Chondrocyte (in vitro differentiated cells): ENCODE measurements around the gene FAM227A. TPM values are rescaled to one million over a fixed set of nuclear protein-coding genes. Genes with fewer than 3 reads are reported as not detected.

Experiments
- DNase-seq: peaks from one replicate; pipeline ENCODE4 v3.0.0; 2021; ENCODE audit warnings: mixed read lengths, low spot score
- H3K27ac Mint-ChIP-seq: one replicate; pipeline ENCODE4 v1.8.0; 2021; ENCODE audit warnings: mild to moderate bottlenecking, moderate library complexity, mixed read lengths; ENCODE audit not compliant: unreplicated experiment
- H3K27me3 Mint-ChIP-seq: 2 replicates; pipeline ENCODE4 v1.8.0; 2021; ENCODE audit warnings: low read depth, mixed read lengths
- H3K36me3 Mint-ChIP-seq: 2 replicates; pipeline ENCODE4 v1.8.0; 2021; ENCODE audit warnings: low read depth, mixed read lengths
- H3K4me1 Mint-ChIP-seq: 2 replicates; pipeline ENCODE4 v1.8.0; 2021; ENCODE audit warnings: low read depth, mild to moderate bottlenecking, mixed read lengths
- H3K4me3 Mint-ChIP-seq: one replicate; pipeline ENCODE4 v1.8.0; 2021; ENCODE audit warnings: mild to moderate bottlenecking, moderate library complexity, mixed read lengths; ENCODE audit not compliant: unreplicated experiment
- H3K9me3 Mint-ChIP-seq: 2 replicates; pipeline ENCODE4 v1.8.0; 2021; ENCODE audit warnings: low read depth, mixed read lengths
- total RNA-seq: library from RNA; stranded (reverse); gene quantifications from 3 replicates; pipeline ENCODE4 v1.2.1, GENCODE V29; 2021
- TF ChIP-seq, protein P1 (sequence below): fragments of 200-600 bp; sonication (generic); IDR thresholded peaks from 2 replicates; pipeline ENCODE4 v1.5.0; 2021; ENCODE audit warnings: antibody characterized with exemption, mild to moderate bottlenecking, moderate library complexity

FAM227A gene
- total RNA-seq, 1 donor from 2014 or later: 1.8 TPM

DNA sequence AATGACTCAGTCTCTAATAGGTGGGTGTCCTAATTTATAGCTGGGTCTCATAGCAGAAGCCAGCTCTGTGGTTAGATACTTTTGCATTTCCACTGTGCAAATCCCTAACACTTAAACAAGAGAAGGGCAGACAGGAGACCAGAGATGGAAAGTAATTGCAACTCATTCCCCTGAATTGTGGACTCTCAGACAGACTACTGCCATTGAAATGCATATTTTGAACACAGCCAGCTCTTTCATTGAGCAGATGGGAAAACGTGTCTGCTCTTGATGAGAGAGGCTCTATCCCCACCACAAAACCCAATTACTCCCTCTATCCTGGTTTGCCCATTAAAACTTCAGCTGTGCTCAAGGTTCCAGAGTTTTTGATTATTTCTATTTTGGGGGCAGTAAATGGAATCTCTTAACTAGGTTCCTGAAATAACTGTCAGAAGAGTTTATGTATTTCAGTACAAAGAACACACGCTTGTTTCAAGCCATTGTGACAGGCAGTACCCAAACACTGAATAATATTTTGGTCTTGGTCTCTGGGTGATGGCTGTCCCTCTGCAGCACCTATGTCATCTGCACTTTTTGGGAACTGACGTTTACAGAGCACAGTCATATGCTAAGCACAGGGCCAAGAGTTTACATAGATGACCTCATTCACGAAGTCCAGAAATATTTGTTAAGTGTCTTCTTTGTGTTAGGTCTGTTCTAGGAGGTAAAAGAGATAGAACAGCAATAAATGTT, 41.7 kb downstream of the FAM227A start:
- TF ChIP-seq, protein P1, sequence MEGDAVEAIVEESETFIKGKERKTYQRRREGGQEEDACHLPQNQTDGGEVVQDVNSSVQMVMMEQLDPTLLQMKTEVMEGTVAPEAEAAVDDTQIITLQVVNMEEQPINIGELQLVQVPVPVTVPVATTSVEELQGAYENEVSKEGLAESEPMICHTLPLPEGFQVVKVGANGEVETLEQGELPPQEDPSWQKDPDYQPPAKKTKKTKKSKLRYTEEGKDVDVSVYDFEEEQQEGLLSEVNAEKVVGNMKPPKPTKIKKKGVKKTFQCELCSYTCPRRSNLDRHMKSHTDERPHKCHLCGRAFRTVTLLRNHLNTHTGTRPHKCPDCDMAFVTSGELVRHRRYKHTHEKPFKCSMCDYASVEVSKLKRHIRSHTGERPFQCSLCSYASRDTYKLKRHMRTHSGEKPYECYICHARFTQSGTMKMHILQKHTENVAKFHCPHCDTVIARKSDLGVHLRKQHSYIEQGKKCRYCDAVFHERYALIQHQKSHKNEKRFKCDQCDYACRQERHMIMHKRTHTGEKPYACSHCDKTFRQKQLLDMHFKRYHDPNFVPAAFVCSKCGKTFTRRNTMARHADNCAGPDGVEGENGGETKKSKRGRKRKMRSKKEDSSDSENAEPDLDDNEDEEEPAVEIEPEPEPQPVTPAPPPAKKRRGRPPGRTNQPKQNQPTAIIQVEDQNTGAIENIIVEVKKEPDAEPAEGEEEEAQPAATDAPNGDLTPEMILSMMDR: no peak
- H3K4me1 Mint-ChIP-seq: peaks cover 5% of the 10 kb centered on the region
- DNase-seq: no peak
- no peak overlapping the region for H3K27ac Mint-ChIP-seq
- no peak overlapping the region for H3K4me3 Mint-ChIP-seq
- H3K36me3 Mint-ChIP-seq: peaks cover 27% of the 10 kb centered on the region
- no peaks in the 10 kb centered on the region for H3K27me3 Mint-ChIP-seq
- peaks cover 12% of the 10 kb centered on the region for H3K9me3 Mint-ChIP-seq

DNA sequence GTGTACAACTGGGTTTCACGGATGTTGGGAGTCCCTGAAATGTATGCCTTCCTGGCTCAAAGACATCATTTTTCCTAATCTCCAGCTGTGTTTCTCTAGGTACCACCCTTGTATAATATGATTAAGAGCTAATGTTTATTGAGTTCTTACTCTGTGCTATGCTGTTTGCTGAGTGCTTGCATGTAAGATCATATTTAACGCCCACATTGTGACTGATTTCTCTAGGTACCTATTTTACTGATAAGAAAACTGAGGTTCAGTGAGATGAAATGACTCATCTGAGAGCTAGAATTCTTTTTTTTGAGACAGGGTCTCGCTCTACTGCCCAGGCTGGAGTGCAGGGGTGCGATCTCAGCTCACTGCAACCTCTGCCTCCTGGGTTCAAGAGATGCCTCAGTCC, 42.6 kb downstream of the FAM227A start:
- peaks cover 22% of the 10 kb centered on the region for H3K36me3 Mint-ChIP-seq
- no peak overlapping the region for H3K27ac Mint-ChIP-seq
- H3K27me3 Mint-ChIP-seq: no peaks in the 10 kb centered on the region
- DNase-seq: no peak
- no peak overlapping the region for H3K4me3 Mint-ChIP-seq
- peaks cover 7% of the 10 kb centered on the region for H3K9me3 Mint-ChIP-seq
- TF ChIP-seq, protein P1: no peak
- H3K4me1 Mint-ChIP-seq: peaks cover 5% of the 10 kb centered on the region

DNA sequence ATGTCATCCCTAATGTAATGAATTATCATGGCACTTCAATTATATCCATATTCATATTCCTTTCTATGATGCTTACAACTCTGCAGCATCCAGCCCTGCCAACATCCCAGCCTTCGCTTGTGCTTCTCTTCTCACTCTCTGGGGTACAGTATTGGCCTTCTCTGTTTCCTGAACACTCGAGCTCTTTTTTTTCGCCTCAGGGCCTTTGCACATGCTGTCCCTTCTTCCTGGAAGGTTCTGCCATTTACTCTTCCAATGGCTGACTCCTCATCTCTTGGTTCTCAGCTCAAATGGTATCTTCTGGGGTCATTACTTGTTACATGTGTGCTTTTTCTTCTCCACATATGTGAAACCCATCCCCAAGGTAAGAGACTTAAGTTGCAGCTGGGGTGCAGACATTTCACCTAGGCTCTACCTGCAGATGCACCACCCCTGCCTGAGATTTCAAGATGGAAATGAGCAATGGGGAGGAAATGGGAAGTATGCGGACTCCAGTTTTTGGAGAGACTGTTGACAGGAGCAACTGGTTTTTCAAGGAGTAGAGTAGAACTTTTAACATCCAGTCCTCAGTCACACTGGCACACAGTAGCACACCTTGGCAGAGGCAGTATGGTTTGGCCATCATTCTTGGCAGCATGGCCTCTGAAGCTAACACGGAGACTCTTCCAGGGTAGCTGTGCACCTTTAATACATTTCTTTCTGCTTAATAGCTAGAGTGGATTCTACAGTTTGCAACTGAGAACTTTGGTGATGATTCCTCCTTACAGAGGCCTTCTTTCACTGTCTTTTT, 43.8 kb downstream of the FAM227A start:
- H3K27me3 Mint-ChIP-seq: no peaks in the 10 kb centered on the region
- no peaks in the 10 kb centered on the region for H3K9me3 Mint-ChIP-seq
- peaks cover 14% of the 10 kb centered on the region for H3K36me3 Mint-ChIP-seq
- H3K27ac Mint-ChIP-seq: no peak overlapping the region
- peaks cover 5% of the 10 kb centered on the region for H3K4me1 Mint-ChIP-seq
- DNase-seq: no peak
- no peak overlapping the region for H3K4me3 Mint-ChIP-seq
- TF ChIP-seq, protein P1: no peak

DNA sequence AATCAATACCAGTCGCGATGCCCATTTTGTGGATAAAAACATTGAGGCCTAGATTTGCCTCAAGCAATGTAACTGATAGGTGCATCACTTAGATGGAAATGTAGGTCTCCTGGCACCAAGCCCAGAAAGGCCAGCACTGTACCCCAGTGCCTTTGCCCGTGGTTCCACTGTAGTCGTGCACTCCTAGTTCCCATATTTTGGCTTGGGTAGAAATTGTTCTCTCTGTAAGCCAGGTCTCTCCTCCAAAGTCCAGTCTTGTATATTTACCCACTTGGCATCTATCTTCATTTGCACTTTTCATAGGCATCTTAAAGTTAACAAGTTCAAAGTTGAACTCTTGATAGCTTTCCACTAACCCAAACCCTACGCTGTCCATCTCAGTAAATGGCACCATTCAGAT, 44.6 kb downstream of the FAM227A start:
- Mint-ChIP-seq H3K4me1 (peaks cover 9% of the 10 kb centered on the region), H3K36me3 (peaks cover 8% of the 10 kb centered on the region), H3K27ac (no peak overlapping the region), H3K9me3 (no peaks in the 10 kb centered on the region), H3K4me3 (no peak overlapping the region), H3K27me3 (no peaks in the 10 kb centered on the region)
- no peak for DNase-seq
- TF ChIP-seq, protein P1: no peak

DNA sequence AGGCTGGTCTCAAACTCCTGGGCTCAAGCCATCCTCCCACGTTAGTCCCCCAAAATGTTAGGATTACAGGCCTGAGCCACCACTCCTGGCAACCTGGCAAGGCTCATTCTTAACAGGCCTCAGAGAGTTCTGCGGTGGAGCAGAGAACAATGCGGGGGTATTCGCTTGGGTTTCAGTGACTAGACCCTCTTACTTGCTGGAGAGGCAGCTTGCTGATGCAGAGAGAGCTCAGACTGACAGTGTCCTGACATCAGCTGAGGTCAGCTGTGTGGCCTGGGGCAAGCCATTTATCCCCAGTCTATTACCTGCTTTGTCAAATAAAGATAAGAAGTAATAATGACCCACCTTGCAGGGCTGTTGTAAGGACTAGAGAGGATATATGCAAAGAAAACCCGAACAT, 46.0 kb downstream of the FAM227A start:
- TF ChIP-seq, protein P1: no peak
- H3K9me3 Mint-ChIP-seq: no peaks in the 10 kb centered on the region
- H3K4me3 Mint-ChIP-seq: no peak overlapping the region
- no peak for DNase-seq
- no peak overlapping the region for H3K27ac Mint-ChIP-seq
- H3K27me3 Mint-ChIP-seq: no peaks in the 10 kb centered on the region
- H3K36me3 Mint-ChIP-seq: peaks cover 3% of the 10 kb centered on the region
- H3K4me1 Mint-ChIP-seq: peaks cover 17% of the 10 kb centered on the region
